Erythroblast (primary cell): ENCODE measurements around the gene ARHGAP5.

ENCODE experiments used
- GATA1 ChIP-seq: IDR thresholded peaks from 2 replicates; pipeline ENCODE4 v1.6.1; 2011; ENCODE audit warnings: low read depth, mild to moderate bottlenecking, control low read depth, low read length, moderate library complexity
- POLR2A ChIP-seq: IDR thresholded peaks from 2 replicates; pipeline ENCODE4 v1.6.1; 2011; ENCODE audit warnings: mild to moderate bottlenecking, low read length

- TF ChIP-seq POLR2A (no peak), GATA1 (no peak)
Measured at GRCh38 chr14:32205554-32205953, 128.4 kb downstream of the ARHGAP5 start.
